Gastrocnemius medialis (tissue), 4 donors: ENCODE measurements around the gene LRCH1. TPM values are rescaled to one million over a fixed set of nuclear protein-coding genes. Genes with fewer than 3 reads are reported as not detected.

Experiments used
- ATAC-seq, 2 donors: fragments of 150-250 bp; one replicate each; pipeline ENCODE4 v1.9.1; 2016
- DNase-seq, 2 donors: peaks; one replicate each; pipeline ENCODE4 v3.0.0-alpha.2; 2019
- H3K27ac ChIP-seq, 4 donors: fragments of 200-600 bp; sonication (generic); 1 replicate in 1 of 4; 2 replicates in 3 of 4; pipeline ENCODE4 v1.5.1; 2016 to 2018; ENCODE audit warnings: mild to moderate bottlenecking in 2 of 4, moderate library complexity in 1 of 4
- H3K27me3 ChIP-seq, 3 donors: fragments of 200-600 bp; sonication (generic) in 2 of 3; 1 replicate in 1 of 3; 2 replicates in 2 of 3; pipeline versions ENCODE4 v1.5.1 to v1.6.0; 2016 to 2019; ENCODE audit warnings: mild to moderate bottlenecking in 1 of 3, moderate library complexity in 1 of 3
- H3K36me3 ChIP-seq, 2 donors: fragments of 200-600 bp; sonication (generic) in 1 of 2; one replicate each; pipeline ENCODE4 v1.5.1; 2017 to 2018
- H3K4me1 ChIP-seq, 2 donors: fragments of 200-600 bp; sonication (generic) in 1 of 2; one replicate each; pipeline ENCODE4 v1.5.1; 2016 to 2017; ENCODE audit warnings: mild to moderate bottlenecking in 2 of 2
- H3K4me3 ChIP-seq, 4 donors: fragments of 200-600 bp; sonication (generic) in 3 of 4; 1 replicate in 1 of 4; 2 replicates in 3 of 4; pipeline ENCODE4 v1.5.1; 2016 to 2019; ENCODE audit warnings: mild to moderate bottlenecking in 2 of 4
- H3K9me3 ChIP-seq, 3 donors: fragments of 200-600 bp; sonication (generic) in 2 of 3; 1 replicate in 1 of 3; 2 replicates in 2 of 3; pipeline ENCODE4 v1.5.1; 2016 to 2019
- CTCF ChIP-seq, 5 experiments: fragments of 450-650 bp in 3 of 5; fragments of 200-600 bp in 2 of 5; sonication (generic) in 2 of 5; IDR thresholded peaks in 4 of 5; conservative IDR thresholded peaks in 1 of 5; 1 replicate in 4 of 5; 2 replicates in 1 of 5; pipeline ENCODE4 v1.5.1; 2016 to 2019; ENCODE audit warnings: antibody characterized with exemption in 5 of 5, mild to moderate bottlenecking in 3 of 5, moderate library complexity in 3 of 5
- POLR2A ChIP-seq, 2 donors: fragments of 450-650 bp; IDR thresholded peaks; one replicate each; pipeline ENCODE4 v1.6.1; 2017; ENCODE audit warnings: antibody characterized with exemption in 2 of 2, mild to moderate bottlenecking in 2 of 2, moderate library complexity in 2 of 2
- in situ Hi-C, 4 donors: fragments of 200-750 bp; cut with MboI; loops; one replicate each; pipeline versions ENCODE4 v1.15.0 to v1.8.0; 2017; ENCODE audit warnings: low sequenced_read_pairs in 4 of 4
- intact Hi-C: fragments of 100-400 bp; cut with DNase I; formaldehyde crosslinking; loops from one replicate; pipeline ENCODE4 v1.15.1; 2023; ENCODE audit warnings: low total_unique reads
- total RNA-seq, 4 donors: library from RNA; depleted of rRNA; stranded (reverse); fragments of >200 nt; gene quantifications; one replicate each; pipeline versions ENCODE4 v1.1.0 to v1.2.3, GENCODE V29; 2016

Gene LRCH1
- total RNA-seq, 4 donors from 2014 or later = 3.4 to 5.0 (median 3.9) TPM

- TF ChIP-seq CTCF (IDR thresholded peaks at IDR 0.05 in 4 of 5, conservative IDR thresholded peaks at IDR 0.05 in 1 of 5) (no peak), POLR2A (IDR thresholded peaks at IDR 0.05) (no peak)
- Histone ChIP-seq H3K9me3 (no peaks in the 10 kb centered on the region), H3K36me3 (no peaks in the 10 kb centered on the region), H3K4me1 (peaks cover 18 to 54% of the 10 kb centered on the region in 2 donors), H3K27ac (no peak overlapping the region), H3K4me3 (no peak overlapping the region), H3K27me3 (no peaks in the 10 kb centered on the region)
- DNase-seq (no peak), ATAC-seq (no peak)
- in situ Hi-C loops (no loop called here), intact Hi-C loops (loop anchor here (10.0 kb wide), 1 partner anchor 56 kb away; no protein-coding TSS in a partner anchor)
These were observed 25.6 kb downstream of the LRCH1 start for GRCh38 chr13:46578590-46578975.

- peaks cover 18 to 49% of the 10 kb centered on the region in 2 donors for H3K4me1 ChIP-seq
- in situ Hi-C loops (no loop called here), intact Hi-C loops (no loop called here)
- H3K27ac ChIP-seq = no peak overlapping the region
- H3K9me3 ChIP-seq = no peaks in the 10 kb centered on the region
- TF ChIP-seq POLR2A (IDR thresholded peaks at IDR 0.05) = no peak
- TF ChIP-seq CTCF (IDR thresholded peaks at IDR 0.05 in 4 of 5, conservative IDR thresholded peaks at IDR 0.05 in 1 of 5) = no peak
- H3K4me3 ChIP-seq = no peak overlapping the region
- DNase-seq (no peak), ATAC-seq (no peak)
- H3K27me3 ChIP-seq = no peaks in the 10 kb centered on the region
- H3K36me3 ChIP-seq = no peaks in the 10 kb centered on the region
These were observed 27.4 kb downstream of the LRCH1 start for GRCh38 chr13:46580362-46580839.

GRCh38 chr13:46582190-46582589, 29.2 kb downstream of the LRCH1 start:
- intact Hi-C loops = no loop called here

DNA sequence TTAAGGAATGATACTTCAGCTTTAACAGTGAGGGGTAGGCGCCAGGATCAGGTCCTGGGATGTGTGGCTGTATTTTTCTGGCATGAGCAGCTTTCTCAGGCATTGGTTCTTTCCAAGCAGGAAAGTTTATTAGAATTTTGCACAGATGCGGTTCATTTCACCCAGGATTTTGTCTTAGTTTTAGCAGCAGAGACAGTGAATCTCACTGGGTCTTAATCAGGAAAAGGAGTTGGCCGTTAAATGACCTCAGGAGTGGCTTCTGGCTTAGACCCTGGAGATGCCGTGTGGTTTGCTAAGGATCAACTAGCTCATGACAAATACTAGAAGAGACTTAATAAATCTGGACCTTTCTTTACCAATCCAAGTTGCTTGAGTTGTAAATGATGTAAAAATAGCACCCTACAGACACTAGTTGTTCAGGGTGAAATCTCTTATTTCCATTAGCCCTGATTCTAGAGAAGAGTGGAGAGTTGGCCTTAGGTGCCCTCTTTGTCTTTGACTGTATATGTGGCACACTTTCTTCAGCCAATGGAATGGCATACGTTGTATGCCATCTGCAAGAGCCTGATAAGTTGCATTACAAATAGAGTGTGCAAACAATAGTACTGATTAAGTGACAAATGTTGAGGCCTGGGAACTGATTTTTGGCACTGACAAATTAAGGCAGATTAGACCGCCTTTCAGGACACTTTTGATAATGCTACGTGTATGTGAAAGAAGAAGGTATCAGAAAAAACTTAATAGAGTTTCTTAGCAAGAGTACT, 34.0 kb downstream of the LRCH1 start:
- in situ Hi-C loops = no loop called here
- Histone ChIP-seq H3K27ac (no peak overlapping the region), H3K27me3 (no peaks in the 10 kb centered on the region), H3K36me3 (no peaks in the 10 kb centered on the region), H3K4me1 (peaks cover 11 to 27% of the 10 kb centered on the region in 2 donors), H3K9me3 (no peaks in the 10 kb centered on the region), H3K4me3 (no peak overlapping the region)
- DNase-seq (no peak), ATAC-seq (no peak)
- no peak for TF ChIP-seq CTCF (IDR thresholded peaks at IDR 0.05 in 4 of 5, conservative IDR thresholded peaks at IDR 0.05 in 1 of 5)
- no peak for TF ChIP-seq POLR2A (IDR thresholded peaks at IDR 0.05)
- intact Hi-C loops = no loop called here

More at GRCh38 chr13:46582190-46582589, 29.2 kb downstream of the LRCH1 start:
- Histone ChIP-seq H3K36me3 (no peaks in the 10 kb centered on the region), H3K9me3 (no peaks in the 10 kb centered on the region), H3K4me3 (no peak overlapping the region), H3K27ac (no peak overlapping the region), H3K27me3 (no peaks in the 10 kb centered on the region), H3K4me1 (peaks cover 11 to 42% of the 10 kb centered on the region in 2 donors)
- in situ Hi-C loops = no loop called here
- TF ChIP-seq POLR2A (IDR thresholded peaks at IDR 0.05) (no peak), CTCF (IDR thresholded peaks at IDR 0.05 in 4 of 5, conservative IDR thresholded peaks at IDR 0.05 in 1 of 5) (no peak)
- DNase-seq (no peak), ATAC-seq (no peak)
